Esophagus muscularis mucosa (tissue), 3 donors: ENCODE results near the gene CBX2.

ENCODE experiments used
- POLR2A ChIP-seq: fragments of 450-650 bp; IDR thresholded peaks from one replicate; pipeline ENCODE4 v1.6.1; 2017; ENCODE audit warnings: antibody characterized with exemption, moderate library complexity, mild to moderate bottlenecking, low read depth
- TF ChIP-seq, protein P1 (sequence below), 3 experiments: fragments of 200-600 bp in 2 of 3; fragments of 450-650 bp in 1 of 3; sonication (generic) in 2 of 3; IDR thresholded peaks; one replicate each; pipeline ENCODE4 v1.5.1; 2017 to 2019; ENCODE audit warnings: antibody characterized with exemption in 3 of 3, mild to moderate bottlenecking in 2 of 3, moderate library complexity in 1 of 3

DNA sequence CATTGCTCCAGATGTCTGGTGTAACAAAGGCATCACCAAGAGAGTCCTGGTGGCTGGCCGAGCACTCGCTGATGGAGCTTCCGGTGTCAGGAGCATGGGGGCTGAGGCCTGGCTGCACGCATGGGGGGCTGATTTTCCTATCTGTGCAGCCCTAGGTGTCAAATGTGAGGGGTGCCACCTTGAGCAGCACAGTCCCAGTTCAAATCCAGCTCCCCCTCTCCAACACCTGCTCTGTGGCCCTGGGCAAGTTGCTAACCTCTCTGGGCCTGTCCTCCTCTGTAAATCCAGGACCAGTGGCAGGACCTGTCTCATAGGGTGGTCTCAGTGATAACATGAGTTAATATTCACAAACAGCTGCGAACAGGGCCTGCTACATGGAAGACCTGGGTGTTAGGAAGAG, 34.3 kb upstream of the CBX2 start:
- TF ChIP-seq, protein P1, sequence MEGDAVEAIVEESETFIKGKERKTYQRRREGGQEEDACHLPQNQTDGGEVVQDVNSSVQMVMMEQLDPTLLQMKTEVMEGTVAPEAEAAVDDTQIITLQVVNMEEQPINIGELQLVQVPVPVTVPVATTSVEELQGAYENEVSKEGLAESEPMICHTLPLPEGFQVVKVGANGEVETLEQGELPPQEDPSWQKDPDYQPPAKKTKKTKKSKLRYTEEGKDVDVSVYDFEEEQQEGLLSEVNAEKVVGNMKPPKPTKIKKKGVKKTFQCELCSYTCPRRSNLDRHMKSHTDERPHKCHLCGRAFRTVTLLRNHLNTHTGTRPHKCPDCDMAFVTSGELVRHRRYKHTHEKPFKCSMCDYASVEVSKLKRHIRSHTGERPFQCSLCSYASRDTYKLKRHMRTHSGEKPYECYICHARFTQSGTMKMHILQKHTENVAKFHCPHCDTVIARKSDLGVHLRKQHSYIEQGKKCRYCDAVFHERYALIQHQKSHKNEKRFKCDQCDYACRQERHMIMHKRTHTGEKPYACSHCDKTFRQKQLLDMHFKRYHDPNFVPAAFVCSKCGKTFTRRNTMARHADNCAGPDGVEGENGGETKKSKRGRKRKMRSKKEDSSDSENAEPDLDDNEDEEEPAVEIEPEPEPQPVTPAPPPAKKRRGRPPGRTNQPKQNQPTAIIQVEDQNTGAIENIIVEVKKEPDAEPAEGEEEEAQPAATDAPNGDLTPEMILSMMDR (IDR thresholded peaks at IDR 0.05): no peak
- TF ChIP-seq POLR2A: no peak
